Ascending aorta (tissue), 2 donors: ENCODE measurements around the gene NTHL1. TPM values are rescaled to one million over a fixed set of nuclear protein-coding genes. Genes with fewer than 3 reads are reported as not detected.

ENCODE experiments used
- DNase-seq, 2 donors: peaks; one replicate each; pipeline ENCODE4 v3.0.0-alpha.2; 2019; ENCODE audit warnings: low spot score in 2 of 2
- H3K27ac ChIP-seq, 2 donors: fragments of 200-600 bp; sonication (generic); one replicate each; pipeline ENCODE4 v1.5.1; 2016 to 2017; ENCODE audit warnings: mild to moderate bottlenecking in 1 of 2
- H3K27me3 ChIP-seq: fragments of 200-600 bp; sonication (generic); one replicate; pipeline ENCODE4 v1.5.1; 2017
- H3K36me3 ChIP-seq, 2 donors: fragments of 200-600 bp; sonication (generic); one replicate each; pipeline ENCODE4 v1.5.1; 2016
- H3K4me1 ChIP-seq, 2 donors: fragments of 200-600 bp; sonication (generic); one replicate each; pipeline ENCODE4 v1.5.1; 2016 to 2017; ENCODE audit warnings: mild to moderate bottlenecking in 1 of 2
- H3K4me3 ChIP-seq, 2 donors: fragments of 200-600 bp; sonication (generic); one replicate each; pipeline ENCODE4 v1.5.1; 2016 to 2017; ENCODE audit warnings: mild to moderate bottlenecking in 1 of 2
- H3K9me3 ChIP-seq, 2 donors: fragments of 200-600 bp; sonication (generic); one replicate each; pipeline ENCODE4 v1.5.1; 2016
- intact Hi-C: fragments of 100-400 bp; cut with DNase I; formaldehyde crosslinking; loops from one replicate; pipeline ENCODE4 v1.15.1; 2023
- total RNA-seq: library from RNA; depleted of rRNA; stranded (reverse); fragments of >200 nt; gene quantifications from one replicate; pipeline ENCODE4 v1.1.0, GENCODE V29; 2016
- TF ChIP-seq, protein P1 (sequence below), 3 experiments: fragments of 200-600 bp in 2 of 3; fragments of 450-650 bp in 1 of 3; sonication (generic) in 2 of 3; IDR thresholded peaks; one replicate each; pipeline ENCODE4 v1.5.1; 2016 to 2019; ENCODE audit warnings: antibody characterized with exemption in 3 of 3, mild to moderate bottlenecking in 1 of 3, moderate library complexity in 1 of 3

Gene NTHL1
- total RNA-seq, 1 donor from 2014 or later = 59.5 TPM

DNA sequence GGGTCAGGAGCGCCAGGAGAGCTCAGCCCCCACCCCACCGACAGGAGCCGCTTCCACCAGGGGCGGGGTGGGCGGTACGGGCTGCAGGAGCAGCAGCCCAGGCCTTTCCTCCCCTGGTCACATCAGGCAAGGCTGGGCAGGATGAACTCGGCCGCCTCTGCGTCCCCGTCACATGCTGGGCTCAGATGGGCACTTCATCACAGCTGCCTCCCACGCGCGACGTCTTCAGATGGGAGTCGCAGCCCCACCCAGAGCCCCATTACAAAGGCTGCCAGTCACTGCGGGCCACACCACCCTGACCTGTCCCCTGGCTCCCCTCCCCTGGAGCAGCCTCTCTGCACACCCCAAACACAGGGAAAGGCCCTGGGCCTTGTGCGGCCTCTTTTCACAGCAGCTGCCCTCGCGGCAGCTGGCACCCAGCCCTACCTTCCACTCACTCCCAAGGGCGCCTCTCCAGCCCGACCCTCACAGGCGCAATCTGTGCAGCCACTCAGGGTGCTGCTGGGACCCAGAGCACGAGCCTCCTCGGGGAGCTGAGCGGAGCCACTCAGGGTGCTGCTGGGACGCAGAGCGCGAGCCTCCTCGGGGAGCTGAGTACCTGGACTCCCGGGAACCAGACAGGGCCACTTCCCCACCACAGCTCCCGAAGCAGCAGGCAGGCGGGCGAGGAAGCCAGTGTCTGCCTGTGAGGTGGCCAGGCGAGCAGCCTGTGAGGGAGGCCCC is 42.7 kb downstream of the NTHL1 start:
- TF ChIP-seq, protein P1, sequence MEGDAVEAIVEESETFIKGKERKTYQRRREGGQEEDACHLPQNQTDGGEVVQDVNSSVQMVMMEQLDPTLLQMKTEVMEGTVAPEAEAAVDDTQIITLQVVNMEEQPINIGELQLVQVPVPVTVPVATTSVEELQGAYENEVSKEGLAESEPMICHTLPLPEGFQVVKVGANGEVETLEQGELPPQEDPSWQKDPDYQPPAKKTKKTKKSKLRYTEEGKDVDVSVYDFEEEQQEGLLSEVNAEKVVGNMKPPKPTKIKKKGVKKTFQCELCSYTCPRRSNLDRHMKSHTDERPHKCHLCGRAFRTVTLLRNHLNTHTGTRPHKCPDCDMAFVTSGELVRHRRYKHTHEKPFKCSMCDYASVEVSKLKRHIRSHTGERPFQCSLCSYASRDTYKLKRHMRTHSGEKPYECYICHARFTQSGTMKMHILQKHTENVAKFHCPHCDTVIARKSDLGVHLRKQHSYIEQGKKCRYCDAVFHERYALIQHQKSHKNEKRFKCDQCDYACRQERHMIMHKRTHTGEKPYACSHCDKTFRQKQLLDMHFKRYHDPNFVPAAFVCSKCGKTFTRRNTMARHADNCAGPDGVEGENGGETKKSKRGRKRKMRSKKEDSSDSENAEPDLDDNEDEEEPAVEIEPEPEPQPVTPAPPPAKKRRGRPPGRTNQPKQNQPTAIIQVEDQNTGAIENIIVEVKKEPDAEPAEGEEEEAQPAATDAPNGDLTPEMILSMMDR (IDR thresholded peaks at IDR 0.05) = no peak
- H3K27me3 ChIP-seq = no peaks in the 10 kb centered on the region
- peaks cover 32 to 35% of the 10 kb centered on the region in 2 donors for H3K36me3 ChIP-seq
- no peak overlapping the region for H3K4me3 ChIP-seq
- H3K27ac ChIP-seq = no peak overlapping the region
- no peak for DNase-seq
- peaks cover 17 to 28% of the 10 kb centered on the region in 2 donors for H3K4me1 ChIP-seq
- H3K9me3 ChIP-seq = no peaks in the 10 kb centered on the region
- intact Hi-C loops = no loop called here

DNA sequence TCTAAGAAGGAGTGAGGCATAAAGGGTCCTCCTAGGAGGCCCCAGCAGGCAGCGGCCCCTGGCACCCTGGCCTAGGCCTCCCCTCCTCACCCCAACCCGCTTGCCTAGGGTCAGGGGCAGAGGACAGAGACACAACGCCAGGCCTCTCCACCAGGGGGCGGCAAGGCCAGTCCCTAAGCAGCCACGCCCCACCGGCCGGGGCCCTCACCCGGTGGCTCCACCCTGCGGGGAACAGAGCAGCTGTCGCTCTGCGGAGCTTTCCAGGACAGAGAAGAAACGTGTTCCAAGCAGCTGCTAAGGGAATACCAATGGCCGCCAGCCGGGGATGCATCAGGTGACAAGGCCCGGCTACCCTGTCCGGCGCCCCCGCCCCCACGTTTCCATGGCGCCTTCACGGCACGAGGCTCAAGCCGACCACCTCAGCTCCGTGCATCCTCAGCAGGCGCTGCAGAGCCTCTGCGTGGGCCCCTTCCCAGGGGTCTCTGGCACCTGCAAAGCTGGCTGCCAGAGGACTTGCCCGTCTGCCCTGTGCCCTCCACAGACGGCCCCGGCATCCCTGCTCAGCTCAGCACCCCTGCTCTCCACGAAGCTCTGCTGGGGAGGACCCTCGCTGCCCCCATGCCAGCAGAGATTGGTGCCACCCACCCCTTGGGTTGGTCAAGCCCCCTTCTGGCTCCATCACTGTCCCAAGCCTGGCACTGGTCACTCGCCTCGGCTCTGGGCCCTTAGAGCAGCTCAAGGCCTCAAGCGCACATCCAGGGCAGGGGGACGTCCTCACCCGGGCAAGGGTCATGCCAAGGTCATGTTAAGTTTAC is 43.6 kb downstream of the NTHL1 start:
- Histone ChIP-seq H3K27ac (no peak overlapping the region), H3K9me3 (no peaks in the 10 kb centered on the region), H3K4me3 (peak overlapping the region in 1 of 2 donors; percentile 25), H3K27me3 (no peaks in the 10 kb centered on the region), H3K36me3 (peaks cover 41 to 44% of the 10 kb centered on the region in 2 donors), H3K4me1 (peaks cover 17 to 28% of the 10 kb centered on the region in 2 donors)
- peak in 1 of 2 donors; percentile 85 for DNase-seq
- intact Hi-C loops = no loop called here
- TF ChIP-seq, protein P1 (IDR thresholded peaks at IDR 0.05) = peak; percentile 70 to 83 (median 81)

DNA sequence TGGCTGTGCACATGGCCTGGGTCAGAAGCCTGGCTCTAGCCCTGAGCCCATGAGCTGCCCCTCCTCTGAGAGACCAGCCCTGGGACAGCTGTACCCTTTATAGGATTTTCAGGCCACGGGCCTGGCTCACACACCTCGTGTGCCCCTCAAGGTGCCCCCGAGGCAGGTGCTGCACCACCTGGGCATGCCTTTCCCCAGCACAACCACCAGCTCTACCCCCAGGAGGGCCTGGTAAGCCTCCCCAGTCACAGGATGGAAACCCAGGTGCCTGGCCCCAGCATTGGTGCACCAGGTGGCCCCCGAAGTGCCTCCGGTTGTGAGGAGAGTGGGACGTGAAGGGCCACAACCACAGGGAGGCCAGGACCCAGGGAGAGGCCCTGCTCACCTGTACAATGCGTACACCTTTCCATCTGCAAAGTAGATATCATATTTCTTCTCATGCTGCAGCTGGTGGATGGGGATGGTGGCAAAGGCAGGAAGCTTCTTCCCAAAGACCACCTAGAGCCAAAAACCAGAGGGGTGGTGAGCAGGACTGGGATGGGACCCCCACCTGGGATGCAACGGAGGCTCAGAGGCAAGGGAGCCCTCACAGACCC is 44.3 kb downstream of the NTHL1 start:
- TF ChIP-seq, protein P1 (IDR thresholded peaks at IDR 0.05) = no peak
- Histone ChIP-seq H3K27me3 (no peaks in the 10 kb centered on the region), H3K4me1 (peaks cover 13 to 23% of the 10 kb centered on the region in 2 donors), H3K27ac (no peak overlapping the region), H3K4me3 (no peak overlapping the region), H3K9me3 (no peaks in the 10 kb centered on the region), H3K36me3 (peaks cover 48 to 51% of the 10 kb centered on the region in 2 donors)
- intact Hi-C loops = no loop called here
- no peak for DNase-seq

DNA sequence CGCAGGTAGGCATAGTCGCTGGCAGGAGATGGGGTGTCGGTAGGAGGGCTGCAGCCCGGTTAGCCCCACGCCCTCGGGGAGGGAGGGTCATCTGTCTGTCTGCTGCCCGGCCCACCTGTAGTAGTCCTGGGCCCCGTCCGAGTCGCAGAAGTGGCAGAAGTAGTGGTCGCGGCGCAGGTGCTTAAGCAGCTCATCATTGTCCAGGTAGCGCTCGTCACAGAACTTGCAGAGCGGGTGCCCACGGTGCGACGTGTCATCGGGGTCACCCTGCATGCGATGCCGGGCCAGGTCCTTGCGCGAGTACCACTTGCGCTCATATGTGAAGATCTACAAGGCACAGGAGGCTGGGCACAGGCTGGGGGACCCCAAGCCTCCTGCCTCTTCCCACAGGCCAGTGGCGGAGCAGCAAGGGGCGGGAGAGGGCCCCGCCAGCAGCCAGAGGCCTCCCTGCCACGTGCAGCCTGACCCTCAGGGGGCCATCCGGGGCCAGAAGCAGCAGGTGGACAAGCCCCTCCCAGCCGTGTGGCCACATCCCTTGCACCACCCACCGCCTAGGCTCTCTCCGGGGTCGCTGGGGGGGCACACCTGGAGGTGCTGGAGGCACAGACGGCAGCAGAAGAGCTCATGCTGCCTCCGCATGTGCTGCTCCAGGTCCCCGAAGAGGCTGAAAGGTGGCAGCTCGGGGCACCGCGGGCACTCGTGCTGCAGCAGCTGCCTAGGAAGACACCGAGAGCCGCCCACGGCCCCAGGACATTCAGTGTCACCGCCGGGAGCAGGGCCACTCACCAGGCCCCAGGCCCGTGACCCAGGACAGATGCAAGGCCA is 45.0 kb downstream of the NTHL1 start:
- Histone ChIP-seq H3K4me1 (peaks cover 10 to 16% of the 10 kb centered on the region in 2 donors), H3K27me3 (no peaks in the 10 kb centered on the region), H3K9me3 (no peaks in the 10 kb centered on the region), H3K27ac (no peak overlapping the region), H3K36me3 (peaks cover 55 to 58% of the 10 kb centered on the region in 2 donors), H3K4me3 (no peak overlapping the region)
- DNase-seq = no peak
- intact Hi-C loops = no loop called here
- TF ChIP-seq, protein P1 (IDR thresholded peaks at IDR 0.05) = no peak
